Measurements from ENCODE around the gene FANCG. TPM values are rescaled to one million over a fixed set of nuclear protein-coding genes. Genes with fewer than 3 reads are reported as not detected.
A peak's percentile ranks its signal among the peaks of the same experiment; 100 is the strongest.

FANCG gene
- total and polyA plus RNA-seq, 2 donors, result 33.7 to 35.2 TPM

DNA sequence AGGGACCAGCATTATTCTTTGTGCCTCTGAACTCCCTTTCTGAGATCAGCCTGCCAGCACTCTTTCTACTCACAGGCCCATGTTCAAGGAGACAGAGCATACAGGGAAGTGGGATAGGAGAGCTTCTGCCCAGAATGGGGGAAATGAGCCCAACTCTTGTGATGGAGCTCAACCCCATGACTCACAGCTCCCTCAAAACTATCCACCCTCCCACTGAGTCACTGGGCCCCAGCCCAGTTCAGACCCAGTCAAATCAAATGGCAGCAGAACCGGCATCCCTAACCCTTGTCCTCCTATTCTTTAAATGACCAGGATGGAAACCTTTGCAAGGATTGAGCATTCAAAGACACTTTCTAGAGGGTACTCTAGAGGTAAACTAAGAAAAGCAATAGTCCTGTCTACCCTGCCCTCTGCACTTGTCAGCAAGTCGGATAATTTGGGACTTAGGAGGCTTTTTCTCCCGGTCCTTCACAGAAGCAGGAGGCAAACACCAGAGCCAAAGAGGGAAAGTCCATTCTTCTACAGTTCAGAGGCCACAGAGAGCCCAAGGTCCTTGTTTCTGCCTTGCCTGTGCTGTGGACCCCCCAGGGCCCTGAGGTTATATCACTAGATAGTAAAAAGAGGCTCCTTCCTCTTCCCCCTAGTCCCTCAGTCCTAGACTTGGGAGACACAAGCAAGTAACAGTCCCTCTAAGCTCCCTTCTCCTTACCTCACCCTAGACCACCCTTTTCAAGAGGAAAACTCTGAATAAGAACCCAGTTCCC lies 32.7 kb upstream of the FANCG start:
- Histone ChIP-seq H3K27me3 (ENCODE audit: control insufficient read depth in 2 of 2, insufficient read depth in 1 of 2, low read length in 1 of 2) (peaks cover 0 to 4% of the 10 kb centered on the region in 2 donors), H3K36me3 (ENCODE audit: control insufficient read depth in 2 of 2, insufficient read depth in 2 of 2, low read length in 1 of 2) (peaks cover 8 to 10% of the 10 kb centered on the region in 2 donors), H3K4me1 (ENCODE audit: control insufficient read depth in 2 of 2, insufficient read depth in 2 of 2, low read length in 2 of 2) (peaks cover 40 to 62% of the 10 kb centered on the region in 2 donors), H3K4me3 (ENCODE audit: low read length in 2 of 2) (no peak overlapping the region), H3K27ac (ENCODE audit: low read depth in 1 of 2, low read length in 1 of 2) (peak overlapping the region; percentile 20 to 40), H3K9me3 (ENCODE audit: control insufficient read depth in 2 of 2, insufficient read depth in 1 of 2, low read length in 1 of 2) (peaks cover 0 to 1% of the 10 kb centered on the region in 2 donors)
- no peak for DNase-seq (ENCODE audit: low read depth in 6 of 9, low spot score in 9 of 9)
- WGBS, result 97% methylated on average over 3 of the region's 3 CpGs

DNA sequence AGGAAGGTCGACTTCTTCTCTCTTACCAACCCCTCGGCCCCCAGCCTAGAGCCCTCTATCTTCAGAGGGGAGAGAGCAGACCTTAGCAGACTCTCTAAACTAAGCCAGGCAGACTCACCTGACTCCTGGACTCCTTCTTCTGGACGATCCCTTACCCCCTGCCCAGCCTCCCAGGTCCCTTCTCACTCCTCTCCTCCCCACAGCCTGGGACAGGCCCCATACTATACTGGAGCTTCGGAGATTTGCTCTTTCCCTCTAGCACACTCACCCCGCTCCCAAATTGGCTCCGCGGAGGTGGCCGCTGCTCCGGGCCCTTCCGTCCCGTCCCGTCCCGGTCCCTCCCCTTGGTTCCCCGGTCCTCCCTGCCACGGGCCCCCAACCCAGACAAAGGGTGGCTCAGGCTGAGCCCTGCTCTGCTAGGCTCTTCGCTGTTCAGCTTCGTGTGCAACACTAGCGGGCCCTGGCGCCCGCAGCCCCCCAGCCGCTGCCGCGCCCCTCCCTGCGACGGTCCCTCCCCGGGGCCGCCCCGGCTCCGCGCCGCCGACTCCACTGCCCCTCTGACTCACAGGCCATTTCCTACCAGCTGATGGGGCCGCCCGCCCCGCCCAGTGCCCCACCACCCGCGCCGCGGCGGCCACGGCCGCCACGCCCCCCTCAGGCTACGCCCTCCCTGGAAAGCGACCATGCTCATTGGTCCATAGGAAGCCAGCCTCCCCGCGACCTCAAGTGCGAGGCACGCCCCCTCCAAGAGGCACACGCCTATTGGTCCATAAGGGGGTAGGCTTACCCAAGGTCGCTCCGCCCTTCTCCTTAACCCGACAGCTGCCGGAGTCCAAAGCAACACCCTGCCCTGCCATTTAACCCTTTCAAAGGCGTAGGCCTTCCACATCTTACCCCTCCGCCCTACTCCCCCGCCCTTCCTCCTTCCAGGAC lies 31.5 kb upstream of the FANCG start:
- Histone ChIP-seq H3K4me1 (ENCODE audit: control insufficient read depth in 2 of 2, insufficient read depth in 2 of 2, low read length in 2 of 2) (peaks cover 37 to 51% of the 10 kb centered on the region in 2 donors), H3K4me3 (ENCODE audit: low read length in 2 of 2) (peak overlapping the region; percentile 52 to 65), H3K27me3 (ENCODE audit: control insufficient read depth in 2 of 2, insufficient read depth in 1 of 2, low read length in 1 of 2) (no peaks in the 10 kb centered on the region), H3K9me3 (ENCODE audit: control insufficient read depth in 2 of 2, insufficient read depth in 1 of 2, low read length in 1 of 2) (peaks cover 0 to 1% of the 10 kb centered on the region in 2 donors), H3K27ac (ENCODE audit: low read depth in 1 of 2, low read length in 1 of 2) (peak overlapping the region; percentile 43 to 74), H3K36me3 (ENCODE audit: control insufficient read depth in 2 of 2, insufficient read depth in 2 of 2, low read length in 1 of 2) (peaks cover 20% of the 10 kb centered on the region in 2 donors)
- 3% methylated on average over 57 of the region's 57 CpGs for WGBS
- DNase-seq (ENCODE audit: low read depth in 6 of 9, low spot score in 9 of 9), result peak; percentile 85 to 97 (median 91)

DNA sequence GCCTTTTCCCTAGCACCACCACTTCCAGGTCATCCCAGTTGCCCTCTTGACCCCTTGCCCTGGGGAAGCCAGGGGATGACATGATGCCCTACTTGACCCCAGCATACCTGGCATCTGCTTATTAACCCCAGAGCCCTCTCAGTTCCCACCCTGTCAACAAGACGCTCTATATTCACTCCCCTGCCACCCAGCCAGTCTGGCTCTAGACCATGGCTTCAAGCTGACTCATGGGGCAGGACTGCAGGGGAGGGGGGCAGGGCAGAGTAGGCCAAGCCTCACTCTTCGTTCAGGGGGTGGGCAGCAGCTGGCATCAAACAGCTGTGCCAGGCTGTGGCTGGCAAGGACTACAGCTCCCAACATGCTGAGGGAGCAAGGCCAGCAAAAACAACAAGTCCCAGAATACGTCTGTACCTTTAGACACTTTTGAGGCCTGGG lies 30.6 kb upstream of the FANCG start:
- DNase-seq (ENCODE audit: low read depth in 6 of 9, low spot score in 9 of 9), result no peak
- 66% methylated on average over 3 of the region's 3 CpGs for WGBS
- Histone ChIP-seq H3K4me1 (ENCODE audit: control insufficient read depth in 2 of 2, insufficient read depth in 2 of 2, low read length in 2 of 2) (peaks cover 35 to 43% of the 10 kb centered on the region in 2 donors), H3K27ac (ENCODE audit: low read depth in 1 of 2, low read length in 1 of 2) (no peak overlapping the region), H3K27me3 (ENCODE audit: control insufficient read depth in 2 of 2, insufficient read depth in 1 of 2, low read length in 1 of 2) (no peaks in the 10 kb centered on the region), H3K36me3 (ENCODE audit: control insufficient read depth in 2 of 2, insufficient read depth in 2 of 2, low read length in 1 of 2) (peaks cover 25 to 29% of the 10 kb centered on the region in 2 donors), H3K9me3 (ENCODE audit: control insufficient read depth in 2 of 2, insufficient read depth in 1 of 2, low read length in 1 of 2) (peaks cover 0 to 1% of the 10 kb centered on the region in 2 donors), H3K4me3 (ENCODE audit: low read length in 2 of 2) (no peak overlapping the region)

DNA sequence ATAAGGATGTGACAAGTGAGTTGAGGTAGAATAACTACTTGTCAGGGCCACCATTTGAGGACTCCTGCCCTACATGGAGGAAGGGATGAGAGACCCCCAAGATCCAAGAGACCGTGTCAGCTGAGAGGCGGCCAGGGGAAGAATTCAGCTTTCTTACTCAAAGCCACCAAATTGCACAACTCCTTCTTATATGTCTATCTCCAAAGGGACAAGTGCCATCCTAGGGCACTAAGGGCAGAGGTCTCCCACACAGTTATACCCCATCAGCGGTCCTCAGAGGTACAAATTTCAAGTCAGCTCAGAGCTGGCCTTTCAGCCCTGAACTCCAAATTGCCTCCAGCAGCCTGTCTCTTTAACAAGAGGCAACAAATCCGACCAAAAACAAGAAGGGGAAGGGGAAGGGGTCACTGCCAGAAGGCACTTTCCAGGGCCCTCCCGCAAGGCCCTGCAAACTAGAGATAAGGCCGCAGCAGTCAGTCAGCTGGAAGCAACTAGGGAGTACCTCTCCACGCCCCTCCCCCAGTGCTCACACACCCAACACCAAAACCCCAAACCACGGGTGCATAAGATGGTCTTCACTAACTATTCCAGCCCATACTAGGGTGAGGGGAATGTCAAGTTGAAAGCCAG lies 29.3 kb upstream of the FANCG start:
- H3K9me3 ChIP-seq (ENCODE audit: control insufficient read depth in 2 of 2, insufficient read depth in 1 of 2, low read length in 1 of 2), result peaks cover 0 to 1% of the 10 kb centered on the region in 2 donors
- peaks cover 34% of the 10 kb centered on the region in 2 donors for H3K36me3 ChIP-seq (ENCODE audit: control insufficient read depth in 2 of 2, insufficient read depth in 2 of 2, low read length in 1 of 2)
- no peak overlapping the region for H3K27ac ChIP-seq (ENCODE audit: low read depth in 1 of 2, low read length in 1 of 2)
- no peak overlapping the region for H3K4me3 ChIP-seq (ENCODE audit: low read length in 2 of 2)
- no peaks in the 10 kb centered on the region for H3K27me3 ChIP-seq (ENCODE audit: control insufficient read depth in 2 of 2, insufficient read depth in 1 of 2, low read length in 1 of 2)
- no peak for DNase-seq (ENCODE audit: low read depth in 6 of 9, low spot score in 9 of 9)
- WGBS, result 68% methylated on average over 8 of the region's 8 CpGs
- H3K4me1 ChIP-seq (ENCODE audit: control insufficient read depth in 2 of 2, insufficient read depth in 2 of 2, low read length in 2 of 2), result peaks cover 22 to 30% of the 10 kb centered on the region in 2 donors

DNA sequence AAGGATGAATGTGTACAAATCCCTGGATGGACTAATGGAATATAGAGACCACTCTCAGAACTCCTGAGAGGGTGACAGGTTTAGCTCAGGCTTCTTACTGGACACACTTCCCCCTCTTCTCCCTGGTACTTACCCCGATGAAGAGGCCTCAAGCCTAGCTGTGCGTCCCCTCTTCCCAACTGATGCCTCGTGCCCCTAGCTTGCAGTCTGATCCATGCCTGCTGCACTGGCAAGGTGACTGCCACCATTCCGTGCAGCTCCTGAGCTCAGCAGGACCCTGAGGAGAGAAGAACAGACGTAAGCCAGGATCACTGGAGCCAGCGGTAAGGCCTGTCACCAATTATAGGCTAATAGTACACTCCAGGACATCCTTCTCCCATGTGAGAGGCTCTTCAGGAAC lies 28.7 kb upstream of the FANCG start:
- Histone ChIP-seq H3K36me3 (ENCODE audit: control insufficient read depth in 2 of 2, insufficient read depth in 2 of 2, low read length in 1 of 2) (peaks cover 34% of the 10 kb centered on the region in 2 donors), H3K27ac (ENCODE audit: low read depth in 1 of 2, low read length in 1 of 2) (no peak overlapping the region), H3K9me3 (ENCODE audit: control insufficient read depth in 2 of 2, insufficient read depth in 1 of 2, low read length in 1 of 2) (peaks cover 0 to 1% of the 10 kb centered on the region in 2 donors), H3K4me3 (ENCODE audit: low read length in 2 of 2) (no peak overlapping the region), H3K4me1 (ENCODE audit: control insufficient read depth in 2 of 2, insufficient read depth in 2 of 2, low read length in 2 of 2) (peaks cover 20 to 28% of the 10 kb centered on the region in 2 donors), H3K27me3 (ENCODE audit: control insufficient read depth in 2 of 2, insufficient read depth in 1 of 2, low read length in 1 of 2) (no peaks in the 10 kb centered on the region)
- DNase-seq (ENCODE audit: low read depth in 6 of 9, low spot score in 9 of 9), result no peak
- WGBS, result 95% methylated on average over 6 of the region's 6 CpGs

DNA sequence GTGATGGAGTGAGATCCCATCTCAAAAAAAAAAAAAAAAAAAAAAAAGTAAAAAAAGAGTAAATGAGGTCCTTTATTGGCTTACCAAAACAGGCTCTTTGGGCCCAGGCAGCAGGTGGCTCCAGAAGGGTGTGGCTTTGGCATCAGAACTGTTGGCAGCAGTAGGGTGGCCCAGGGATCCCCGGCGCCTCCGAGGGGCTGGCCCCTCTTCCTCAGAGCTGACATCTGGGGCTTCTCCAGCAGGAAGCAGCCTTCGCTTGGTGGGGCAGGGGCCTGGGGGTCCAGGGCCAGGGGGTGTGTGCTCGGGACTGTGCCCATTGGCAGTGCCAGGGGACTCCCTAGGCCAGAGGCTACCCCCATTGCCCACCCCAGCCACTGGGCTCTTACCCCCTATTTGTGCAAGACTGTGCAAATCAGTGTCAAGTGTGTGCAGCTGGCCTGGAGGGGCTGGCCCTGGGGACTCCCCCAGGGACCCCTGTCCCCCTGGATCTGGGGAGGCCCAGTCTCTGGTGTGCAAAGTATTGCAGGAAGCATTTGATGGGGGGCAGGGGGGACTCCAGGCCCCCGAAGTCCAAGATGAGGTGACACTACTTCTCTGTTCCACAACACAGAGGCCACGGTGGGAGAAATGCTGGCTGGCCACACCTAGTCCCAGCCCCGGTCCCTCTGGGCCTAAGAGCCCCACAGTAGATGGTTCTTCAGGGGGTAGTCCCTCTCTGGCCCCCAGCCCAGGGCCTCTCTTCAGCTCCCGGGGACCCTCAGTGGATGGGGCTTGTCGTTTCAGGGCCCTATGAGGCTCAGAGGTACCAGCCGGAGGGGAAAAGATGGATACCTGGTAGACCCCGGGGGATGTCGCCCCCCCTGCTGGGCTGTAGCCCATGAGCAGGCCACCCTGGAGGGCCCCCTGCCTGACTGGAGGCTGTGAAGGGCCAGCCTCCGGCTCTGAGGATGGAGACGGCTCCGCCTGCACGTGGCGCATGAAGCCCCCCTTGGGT lies 27.9 kb upstream of the FANCG start:
- no peak overlapping the region for H3K4me3 ChIP-seq (ENCODE audit: low read length in 2 of 2)
- 89% methylated on average over 18 of the region's 18 CpGs for WGBS
- H3K27me3 ChIP-seq (ENCODE audit: control insufficient read depth in 2 of 2, insufficient read depth in 1 of 2, low read length in 1 of 2), result no peaks in the 10 kb centered on the region
- H3K9me3 ChIP-seq (ENCODE audit: control insufficient read depth in 2 of 2, insufficient read depth in 1 of 2, low read length in 1 of 2), result peaks cover 0 to 1% of the 10 kb centered on the region in 2 donors
- H3K36me3 ChIP-seq (ENCODE audit: control insufficient read depth in 2 of 2, insufficient read depth in 2 of 2, low read length in 1 of 2), result peaks cover 34% of the 10 kb centered on the region in 2 donors
- H3K4me1 ChIP-seq (ENCODE audit: control insufficient read depth in 2 of 2, insufficient read depth in 2 of 2, low read length in 2 of 2), result peaks cover 23 to 26% of the 10 kb centered on the region in 2 donors
- no peak for DNase-seq (ENCODE audit: low read depth in 6 of 9, low spot score in 9 of 9)
- no peak overlapping the region for H3K27ac ChIP-seq (ENCODE audit: low read depth in 1 of 2, low read length in 1 of 2)

DNA sequence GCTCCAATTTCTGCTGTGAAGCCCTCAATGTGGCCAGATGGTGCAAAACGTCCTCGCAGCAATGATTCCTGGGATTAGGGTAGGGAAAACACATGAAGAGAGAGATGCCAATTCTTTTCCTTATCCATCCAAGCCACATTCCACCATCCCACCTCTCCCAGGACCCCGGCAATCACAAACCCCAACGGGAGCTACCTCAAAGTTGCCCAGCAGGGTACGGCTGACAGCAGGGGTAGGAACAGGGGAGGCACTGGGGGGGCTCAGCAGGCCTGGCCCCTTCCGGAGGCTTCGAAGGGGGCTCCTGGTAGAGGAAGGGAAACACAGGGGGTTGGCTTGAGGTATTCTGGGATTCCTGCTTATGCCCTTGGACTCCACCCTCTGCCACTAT lies 26.6 kb upstream of the FANCG start:
- no peak for DNase-seq (ENCODE audit: low read depth in 6 of 9, low spot score in 9 of 9)
- Histone ChIP-seq H3K9me3 (ENCODE audit: control insufficient read depth in 2 of 2, insufficient read depth in 1 of 2, low read length in 1 of 2) (peaks cover 0 to 1% of the 10 kb centered on the region in 2 donors), H3K27me3 (ENCODE audit: control insufficient read depth in 2 of 2, insufficient read depth in 1 of 2, low read length in 1 of 2) (no peaks in the 10 kb centered on the region), H3K27ac (ENCODE audit: low read depth in 1 of 2, low read length in 1 of 2) (no peak overlapping the region), H3K4me1 (ENCODE audit: control insufficient read depth in 2 of 2, insufficient read depth in 2 of 2, low read length in 2 of 2) (peaks cover 25 to 29% of the 10 kb centered on the region in 2 donors), H3K4me3 (ENCODE audit: low read length in 2 of 2) (no peak overlapping the region), H3K36me3 (ENCODE audit: control insufficient read depth in 2 of 2, insufficient read depth in 2 of 2, low read length in 1 of 2) (peaks cover 34 to 40% of the 10 kb centered on the region in 2 donors)
- 97% methylated on average over 7 of the region's 7 CpGs for WGBS

Measured in thymus (tissue), 11 donors.